ENCODE measurements around the gene ADGRG1. TPM values are rescaled to one million over a fixed set of nuclear protein-coding genes. Genes with fewer than 3 reads are reported as not detected.
A peak's percentile ranks its signal among the peaks of the same experiment; 100 is the strongest.

Gene ADGRG1
- total RNA-seq, 4 donors from 2014 or later: 40.0 to 55.3 (median 45.7) TPM

GRCh38 chr16:57626420-57627170 is 1.8 kb upstream of the ADGRG1 start:
- Histone ChIP-seq H3K36me3 (no peaks in the 10 kb centered on the region), H3K4me3 (no peak overlapping the region), H3K27ac (no peak overlapping the region), H3K27me3 (peaks cover 8% of the 10 kb centered on the region), H3K4me1 (peaks cover 0 to 26% (median 21%) of the 10 kb centered on the region in 4 donors), H3K9me3 (no peaks in the 10 kb centered on the region)
- intact Hi-C loops (cut with DNase I; ENCODE audit: low total_unique reads): no loop called here
- 90% methylated on average over 9 of the region's 10 CpGs; no CpG with 5 or more reads in 1 of the 2 donors for WGBS, 2 donors (ENCODE audit: low coverage in 1 of 2)
- TF ChIP-seq POLR2A (IDR thresholded peaks at IDR 0.05) (no peak), EP300 (IDR thresholded peaks at IDR 0.05; ENCODE audit: low read depth) (no peak), POLR2AphosphoS5 (IDR thresholded peaks at IDR 0.05) (no peak), CTCF (IDR thresholded peaks at IDR 0.05) (no peak)
- in situ Hi-C loops (cut with MboI; ENCODE audit: low pct_ligation_motif_present in 1 of 4, low pct_unique_long_range_greater_than_20kb in 1 of 4, low sequenced_read_pairs in 3 of 4): no loop called here
- no peak for DNase-seq

DNA sequence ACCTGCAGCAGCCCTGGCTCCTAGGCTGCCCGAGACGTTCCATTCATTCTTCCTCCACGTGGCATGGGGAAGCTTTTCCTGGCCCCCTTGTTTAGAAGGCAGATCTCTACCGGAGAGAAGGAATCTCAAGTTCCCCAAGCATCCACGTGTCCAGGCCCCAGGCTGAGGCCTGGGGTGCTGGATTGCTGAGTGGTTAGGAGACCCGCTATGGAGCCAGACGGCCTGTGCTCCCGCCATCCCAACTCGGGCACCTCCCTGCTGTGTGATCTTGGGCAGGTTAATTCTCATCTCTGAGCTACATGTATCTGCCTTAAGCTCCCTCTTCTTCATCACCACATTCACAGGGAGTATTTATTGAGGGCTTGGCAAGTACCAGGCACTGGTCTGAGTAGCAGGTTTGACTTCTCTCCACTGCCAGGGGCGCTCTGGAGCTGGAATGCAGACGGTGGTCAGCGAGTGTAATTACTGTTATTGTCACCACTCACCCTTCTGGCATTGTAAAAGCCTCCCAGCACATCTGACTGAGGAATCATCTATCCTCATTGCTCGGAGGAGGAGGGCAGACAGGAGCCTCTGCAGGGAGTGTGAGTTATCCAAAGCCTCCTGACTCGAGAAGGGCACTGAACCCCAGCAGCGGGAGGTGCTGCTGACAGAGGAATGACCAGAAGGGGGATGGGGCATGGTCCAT is 1.1 kb upstream of the ADGRG1 start:
- H3K36me3 ChIP-seq: no peaks in the 10 kb centered on the region
- peaks cover 8% of the 10 kb centered on the region for H3K27me3 ChIP-seq
- peaks cover 0 to 23% (median 17%) of the 10 kb centered on the region in 4 donors for H3K4me1 ChIP-seq
- H3K9me3 ChIP-seq: no peaks in the 10 kb centered on the region
- DNase-seq: no peak
- intact Hi-C loops (cut with DNase I; ENCODE audit: low total_unique reads) (no loop called here), in situ Hi-C loops (cut with MboI; ENCODE audit: low pct_ligation_motif_present in 1 of 4, low pct_unique_long_range_greater_than_20kb in 1 of 4, low sequenced_read_pairs in 3 of 4) (no loop called here)
- peak overlapping the region in 2 of 4 donors; percentile 15 to 21 for H3K27ac ChIP-seq
- 63% methylated on average over 15 of the region's 15 CpGs; no CpG with 5 or more reads in 1 of the 2 donors for WGBS, 2 donors (ENCODE audit: low coverage in 1 of 2)
- no peak overlapping the region for H3K4me3 ChIP-seq
- TF ChIP-seq EP300 (IDR thresholded peaks at IDR 0.05; ENCODE audit: low read depth) (no peak), POLR2AphosphoS5 (IDR thresholded peaks at IDR 0.05) (no peak), CTCF (IDR thresholded peaks at IDR 0.05) (no peak), POLR2A (IDR thresholded peaks at IDR 0.05) (no peak)

DNA sequence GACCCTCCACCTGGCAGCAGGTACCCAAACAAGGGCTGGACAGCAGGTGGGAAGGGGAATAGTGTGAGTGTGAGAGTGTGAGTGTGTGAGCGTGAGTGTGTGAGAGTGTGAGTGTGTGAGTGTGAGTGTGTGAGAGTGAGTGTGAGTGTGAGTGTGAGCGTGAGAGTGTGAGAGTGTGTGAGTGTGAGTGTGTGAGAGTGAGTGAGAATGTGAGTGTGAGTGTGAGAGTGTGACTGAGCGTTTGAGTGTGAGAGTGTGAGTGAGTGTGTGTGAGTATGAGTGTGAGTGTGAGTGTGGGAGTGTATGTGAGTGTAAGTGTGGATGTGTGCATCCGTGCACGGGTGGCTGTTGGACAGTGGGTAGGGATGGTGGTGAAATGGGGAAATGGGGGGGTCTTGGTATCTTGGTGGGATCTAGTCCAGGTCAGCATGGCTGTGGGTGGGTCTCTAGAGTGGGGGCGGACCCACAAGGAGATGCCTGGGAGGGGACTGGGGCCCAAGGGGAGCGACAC is 408 bp downstream of the ADGRG1 start:
- 65 to 83% methylated on average over 3 to 7 of the region's 7 CpGs for WGBS, 2 donors (ENCODE audit: low coverage in 1 of 2)
- in situ Hi-C loops (cut with MboI; ENCODE audit: low pct_ligation_motif_present in 1 of 4, low pct_unique_long_range_greater_than_20kb in 1 of 4, low sequenced_read_pairs in 3 of 4): no loop called here

More for the DNA sequence above, 408 bp downstream of the ADGRG1 start:
- no peak for DNase-seq
- peaks cover 0 to 8% (median 5%) of the 10 kb centered on the region in 4 donors for H3K4me1 ChIP-seq
- no peaks in the 10 kb centered on the region for H3K9me3 ChIP-seq
- intact Hi-C loops (cut with DNase I; ENCODE audit: low total_unique reads): no loop called here
- H3K27ac ChIP-seq: peak overlapping the region in 2 of 4 donors; percentile 41 to 42
- peaks cover 8% of the 10 kb centered on the region for H3K27me3 ChIP-seq
- H3K4me3 ChIP-seq: no peak overlapping the region
- H3K36me3 ChIP-seq: no peaks in the 10 kb centered on the region
- no peak for TF ChIP-seq CTCF (IDR thresholded peaks at IDR 0.05)
- TF ChIP-seq POLR2A (IDR thresholded peaks at IDR 0.05): no peak
- TF ChIP-seq EP300 (IDR thresholded peaks at IDR 0.05; ENCODE audit: low read depth): no peak
- TF ChIP-seq POLR2AphosphoS5 (IDR thresholded peaks at IDR 0.05): no peak

Measured in transverse colon (tissue), 4 donors.